HL-60 (cell line): ENCODE data around the gene KIAA1549.

Experiments
- DNase-seq, 2 experiments: peaks; one replicate each; pipeline ENCODE4 v3.0.0-alpha.2; 2010 to 2020; ENCODE audit warnings: low read depth in 1 of 2, low spot score in 1 of 2
- H3K27ac ChIP-seq: fragments of 250-450 bp; sonication (Bioruptor Pico); replicated peaks from 2 replicates; pipeline ENCODE4 v1.5.1; 2020; ENCODE audit warnings: mild to moderate bottlenecking, moderate library complexity
- H3K27me3 ChIP-seq: fragments of 250-450 bp; sonication (Bioruptor Pico); 2 replicates; pipeline ENCODE4 v1.5.1; 2021; ENCODE audit warnings: mild to moderate bottlenecking, moderate library complexity; ENCODE audit not compliant: insufficient read depth, poor library complexity, severe bottlenecking
- H3K4me3 ChIP-seq: replicated peaks from 2 replicates; pipeline ENCODE4 v1.5.1; 2011; ENCODE audit warnings: mild to moderate bottlenecking, control low read depth, low read length; ENCODE audit not compliant: insufficient read depth
- CTCF ChIP-seq: IDR thresholded peaks from one replicate; pipeline ENCODE4 v1.5.1; 2011; ENCODE audit warnings: low read length, control low read depth, inconsistent platforms; ENCODE audit not compliant: insufficient read depth
- GABPA ChIP-seq: IDR thresholded peaks from 2 replicates; pipeline ENCODE4 v1.6.1; 2012; ENCODE audit warnings: low read depth
- POLR2AphosphoS5 ChIP-seq: IDR thresholded peaks from 2 replicates; pipeline ENCODE4 v1.6.1; 2012; ENCODE audit warnings: low read depth
- REST ChIP-seq: IDR thresholded peaks from 2 replicates; pipeline ENCODE4 v1.6.1; 2012; ENCODE audit warnings: low read depth; ENCODE audit not compliant: insufficient replicate concordance
- SPI1 ChIP-seq: IDR thresholded peaks from 2 replicates; pipeline ENCODE4 v1.6.1; 2012; ENCODE audit warnings: low read depth, mild to moderate bottlenecking, borderline replicate concordance

The KIAA1549 gene

DNA sequence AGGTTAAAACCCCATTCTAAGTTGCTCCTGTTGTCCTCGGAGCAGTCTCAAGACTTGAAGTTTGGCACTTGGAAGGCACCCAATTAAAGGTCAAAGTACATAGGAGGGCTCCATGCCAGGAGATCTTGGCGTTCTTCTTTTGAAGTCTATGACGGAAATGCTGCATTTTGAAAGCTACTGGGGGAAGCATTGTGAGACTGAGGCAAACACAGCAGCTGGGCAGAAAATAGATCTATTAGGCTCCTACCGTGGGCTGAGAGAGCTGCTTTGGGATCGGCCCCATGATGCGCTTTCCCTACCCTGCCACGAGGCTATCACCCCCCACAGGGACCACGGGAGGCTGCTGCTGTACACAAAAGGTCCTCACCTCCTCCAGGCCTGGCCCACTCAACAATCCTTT is 20.0 kb downstream of the KIAA1549 start:
- H3K4me3 ChIP-seq, result no peak overlapping the region
- no peak overlapping the region for H3K27ac ChIP-seq
- TF ChIP-seq POLR2AphosphoS5 (no peak), REST (no peak), GABPA (no peak), CTCF (no peak), SPI1 (no peak)
- DNase-seq, result no peak
- peaks cover 6% of the 10 kb centered on the region for H3K27me3 ChIP-seq

- no peak for DNase-seq
- Histone ChIP-seq H3K4me3 (no peak overlapping the region), H3K27me3 (peaks cover 3% of the 10 kb centered on the region), H3K27ac (no peak overlapping the region)
- TF ChIP-seq SPI1, result no peak
- no peak for TF ChIP-seq REST
- TF ChIP-seq POLR2AphosphoS5, result no peak
- TF ChIP-seq GABPA, result no peak
- TF ChIP-seq CTCF, result no peak
Observed at GRCh38 chr7:138958391-138958956, 22.7 kb downstream of the KIAA1549 start.

DNA sequence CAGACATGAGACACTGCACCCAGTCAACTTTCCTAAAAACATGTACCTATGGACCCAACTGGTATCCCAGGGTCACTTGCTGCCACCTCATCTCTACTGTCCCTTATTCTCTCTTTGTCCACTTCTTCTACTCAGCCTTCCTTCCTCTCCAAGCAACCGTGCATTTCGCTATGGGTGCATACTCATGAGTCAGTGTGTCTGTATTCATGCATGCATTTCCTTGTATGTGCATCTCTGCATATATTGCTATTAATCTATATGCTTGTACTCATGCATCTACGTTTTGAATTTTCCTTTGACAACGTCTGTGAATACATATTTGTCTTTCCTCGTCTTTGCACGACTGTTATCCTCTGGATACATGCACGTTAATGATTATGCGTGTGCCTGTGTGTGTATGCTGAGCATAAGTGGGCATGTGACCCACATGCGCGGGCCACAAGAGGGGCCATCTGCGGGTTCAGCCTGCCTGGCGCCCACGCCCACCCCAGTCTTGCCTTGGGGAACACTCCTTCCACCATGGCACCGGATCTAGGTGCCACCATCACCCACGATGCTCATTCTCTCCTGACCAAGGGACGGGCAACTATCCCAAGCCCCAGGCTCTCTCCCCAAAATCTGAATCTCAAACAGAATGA is 23.3 kb downstream of the KIAA1549 start:
- H3K27ac ChIP-seq, result no peak overlapping the region
- TF ChIP-seq REST (no peak), CTCF (no peak), SPI1 (no peak), POLR2AphosphoS5 (no peak), GABPA (no peak)

More for the DNA sequence above, 23.3 kb downstream of the KIAA1549 start:
- no peaks in the 10 kb centered on the region for H3K27me3 ChIP-seq
- DNase-seq, result no peak
- H3K4me3 ChIP-seq, result no peak overlapping the region
